Keratinocyte (primary cell): ENCODE measurements around the gene MX1. TPM values are rescaled to one million over a fixed set of nuclear protein-coding genes. Genes with fewer than 3 reads are reported as not detected.
"Not testable (repeated sequence)": the region's sequence is repeated elsewhere in the genome, so short reads cannot be mapped to it uniquely, and the experiment has no call there.

ENCODE experiments used
- DNase-seq: peaks from one replicate; pipeline ENCODE4 v3.0.0-alpha.2; 2011; ENCODE audit warnings: low read depth, missing footprints, low spot score
- FAIRE-seq: peaks from 2 replicates; lab custom pipeline; 2011; peaks lifted over from hg19 to GRCh38; lab: Jason Lieb, UNC
- H2AFZ ChIP-seq: 2 replicates; pipeline ENCODE4 v1.6.0; 2012; ENCODE audit warnings: low read length, control low read depth, inconsistent platforms; ENCODE audit not compliant: control insufficient read depth
- H3K27ac ChIP-seq: 2 replicates; pipeline ENCODE4 v1.5.1; 2011; ENCODE audit warnings: low read length; ENCODE audit not compliant: control insufficient read depth, insufficient read depth
- H3K27me3 ChIP-seq: 3 replicates; pipeline ENCODE4 v1.6.0; 2011; ENCODE audit warnings: low read length; ENCODE audit not compliant: control insufficient read depth, insufficient read depth; ENCODE audit errors: extremely low read depth
- H3K36me3 ChIP-seq, 2 experiments: 2 replicates in 1 of 2; 3 replicates in 1 of 2; pipeline ENCODE4 v1.5.1; 2011; ENCODE audit warnings: low read length in 2 of 2, mild to moderate bottlenecking in 1 of 2; ENCODE audit not compliant: control insufficient read depth in 2 of 2, insufficient read depth in 2 of 2; ENCODE audit errors: extremely low read depth in 1 of 2
- H3K4me1 ChIP-seq: 3 replicates; pipeline ENCODE4 v1.5.1; 2011; ENCODE audit warnings: low read length; ENCODE audit not compliant: control insufficient read depth, insufficient read depth; ENCODE audit errors: extremely low read depth
- H3K4me2 ChIP-seq: 3 replicates; pipeline ENCODE4 v1.6.0; 2011; ENCODE audit warnings: low read depth, low read length; ENCODE audit not compliant: control insufficient read depth, insufficient read depth; ENCODE audit errors: extremely low read depth
- H3K4me3 ChIP-seq, 3 experiments: fragments of 200-600 bp in 1 of 3; sonication (generic) in 1 of 3; 2 replicates in 2 of 3; 3 replicates in 1 of 3; pipeline ENCODE4 v1.5.1; 2011 to 2016; ENCODE audit warnings: low read length in 3 of 3, mild to moderate bottlenecking in 3 of 3, control low read depth in 2 of 3, inconsistent platforms in 1 of 3, low read depth in 1 of 3, mixed read lengths in 1 of 3, mixed run types in 1 of 3, moderate library complexity in 1 of 3; ENCODE audit not compliant: control insufficient read depth in 2 of 3, insufficient read depth in 2 of 3; ENCODE audit errors: extremely low read depth in 1 of 3
- H3K79me2 ChIP-seq: 2 replicates; pipeline ENCODE4 v1.6.0; 2012; ENCODE audit warnings: low read length; ENCODE audit not compliant: control insufficient read depth, insufficient read depth
- H3K9ac ChIP-seq: 3 replicates; pipeline ENCODE4 v1.6.0; 2011; ENCODE audit warnings: low read length; ENCODE audit not compliant: control insufficient read depth, insufficient read depth; ENCODE audit errors: extremely low read depth
- H3K9me1 ChIP-seq: 3 replicates; pipeline ENCODE4 v1.6.0; 2011; ENCODE audit warnings: low read length; ENCODE audit not compliant: control insufficient read depth, insufficient read depth; ENCODE audit errors: extremely low read depth
- H3K9me3 ChIP-seq: 2 replicates; pipeline ENCODE4 v1.5.1; 2012; ENCODE audit warnings: low read depth, low read length; ENCODE audit not compliant: control insufficient read depth
- H4K20me1 ChIP-seq: 3 replicates; pipeline ENCODE4 v1.6.0; 2011; ENCODE audit warnings: low read length; ENCODE audit not compliant: control insufficient read depth, insufficient read depth; ENCODE audit errors: extremely low read depth
- CTCF ChIP-seq, 3 experiments: IDR thresholded peaks in 1 of 3; conservative IDR thresholded peaks in 1 of 3; optimal IDR thresholded peaks in 1 of 3; 2 replicates in 2 of 3; 3 replicates in 1 of 3; pipeline versions ENCODE3 to v1.5.1; 2011; ENCODE audit warnings: low read length in 3 of 3, mild to moderate bottlenecking in 3 of 3, moderate library complexity in 2 of 3, control low read depth in 1 of 3, inconsistent platforms in 1 of 3; ENCODE audit not compliant: insufficient read depth in 2 of 3; ENCODE audit errors: extremely low read depth in 1 of 3
- EZH2 ChIP-seq: IDR thresholded peaks from one replicate; pipeline ENCODE4 v1.6.1; 2012; ENCODE audit warnings: inconsistent platforms, mild to moderate bottlenecking, low read length, moderate library complexity
- dilution Hi-C: fragments of 300-500 bp; cut with MboI; formaldehyde crosslinking; loops from one replicate; pipeline ENCODE4 v1.7.0; 2020; ENCODE audit warnings: low sequenced_read_pairs; ENCODE audit not compliant: extremely low pct_ligation_motif_present
- polyA plus RNA-seq, 5 experiments: library from polyadenylated mRNA; depleted of rRNA in 3 of 5; stranded (reverse) in 3 of 5; stranded (forward) in 1 of 5; unstranded in 1 of 5; fragments of >200 nt; gene quantifications; 1 replicate in 1 of 5; 2 replicates in 3 of 5; 3 replicates in 1 of 5; pipeline versions ENCODE4 v1.2.1 to v1.2.3, GENCODE V29; 2011 to 2012; ENCODE audit warnings: missing spikeins in 2 of 5, low read depth in 1 of 5, low replicate concordance in 1 of 5

The MX1 gene
- polyA plus RNA-seq, 1 donor (not counting 4 experiments of a cell fraction or from before 2014, with no cell fraction given) = 151 TPM

GRCh38 chr21:41419921-41420862, 5.8 kb upstream of the MX1 start:
- Histone ChIP-seq H3K9me3 (no peaks in the 10 kb centered on the region), H3K27ac (peak overlapping the region; percentile 87), H2AFZ (peak overlapping the region; percentile 82), H3K4me3 (peak overlapping the region; percentile 52 to 81 (median 76)), H3K4me2 (peak overlapping the region; percentile 89), H3K27me3 (no peaks in the 10 kb centered on the region), H3K9me1 (no peaks in the 10 kb centered on the region), H3K36me3 (no peaks in the 10 kb centered on the region), H3K9ac (peak overlapping the region; percentile 90), H3K79me2 (no peaks in the 10 kb centered on the region), H3K4me1 (peaks cover 3% of the 10 kb centered on the region), H4K20me1 (no peaks in the 10 kb centered on the region)
- dilution Hi-C loops = no loop called here
- peak; percentile 13 for FAIRE-seq
- DNase-seq = peak; percentile 44
- TF ChIP-seq EZH2 (no peak), CTCF (optimal IDR thresholded peaks at IDR 0.05 in 1 of 3, IDR thresholded peaks at IDR 0.05 in 1 of 3, conservative IDR thresholded peaks at IDR 0.05 in 1 of 3; ENCODE audit: extremely low read depth in 1 of 3, insufficient read depth in 2 of 3, low read length in 3 of 3) (peak in 1 of 3 experiments; percentile 7)

- dilution Hi-C loops, H3K27me3 ChIP-seq, DNase-seq, H3K36me3 ChIP-seq, H2AFZ ChIP-seq, H3K9me1 ChIP-seq, H3K4me1 ChIP-seq, H4K20me1 ChIP-seq, H3K9me3 ChIP-seq, H3K79me2 ChIP-seq: not testable (repeated sequence)
- FAIRE-seq = peak; percentile 58
- Histone ChIP-seq H3K27ac (peak overlapping the region; percentile 87), H3K4me3 (peak overlapping the region in 1 of 3 experiments; percentile 52), H3K4me2 (peak overlapping the region; percentile 89), H3K9ac (peak overlapping the region; percentile 90)
Observed at GRCh38 chr21:41420998-41421397, 5.0 kb upstream of the MX1 start.
